Activated T-cell treated with anti-CD3 and anti-CD28 coated beads, Interleukin-2, amount 50 U/mL, for 24 hours (primary cell): ENCODE measurements around the gene CCL17.

Experiments used
- DNase-seq: peaks from one replicate; pipeline ENCODE4 v3.0.0-alpha.2; 2020
- H3K27ac Mint-ChIP-seq: 2 replicates; pipeline ENCODE4 v1.8.0; 2020; ENCODE audit warnings: mild to moderate bottlenecking, mixed read lengths
- H3K27me3 Mint-ChIP-seq: 2 replicates; pipeline ENCODE4 v1.8.0; 2020; ENCODE audit warnings: mixed read lengths
- H3K36me3 Mint-ChIP-seq: 2 replicates; pipeline ENCODE4 v1.8.0; 2020; ENCODE audit warnings: low read depth, mixed read lengths
- H3K4me1 Mint-ChIP-seq: 2 replicates; pipeline ENCODE4 v1.8.0; 2020; ENCODE audit warnings: low read depth, mixed read lengths
- H3K4me3 Mint-ChIP-seq: 2 replicates; pipeline ENCODE4 v1.8.0; 2020; ENCODE audit warnings: mild to moderate bottlenecking, moderate library complexity, mixed read lengths
- H3K9me3 Mint-ChIP-seq: 2 replicates; pipeline ENCODE4 v1.8.0; 2020; ENCODE audit warnings: mixed read lengths

The CCL17 gene

DNA sequence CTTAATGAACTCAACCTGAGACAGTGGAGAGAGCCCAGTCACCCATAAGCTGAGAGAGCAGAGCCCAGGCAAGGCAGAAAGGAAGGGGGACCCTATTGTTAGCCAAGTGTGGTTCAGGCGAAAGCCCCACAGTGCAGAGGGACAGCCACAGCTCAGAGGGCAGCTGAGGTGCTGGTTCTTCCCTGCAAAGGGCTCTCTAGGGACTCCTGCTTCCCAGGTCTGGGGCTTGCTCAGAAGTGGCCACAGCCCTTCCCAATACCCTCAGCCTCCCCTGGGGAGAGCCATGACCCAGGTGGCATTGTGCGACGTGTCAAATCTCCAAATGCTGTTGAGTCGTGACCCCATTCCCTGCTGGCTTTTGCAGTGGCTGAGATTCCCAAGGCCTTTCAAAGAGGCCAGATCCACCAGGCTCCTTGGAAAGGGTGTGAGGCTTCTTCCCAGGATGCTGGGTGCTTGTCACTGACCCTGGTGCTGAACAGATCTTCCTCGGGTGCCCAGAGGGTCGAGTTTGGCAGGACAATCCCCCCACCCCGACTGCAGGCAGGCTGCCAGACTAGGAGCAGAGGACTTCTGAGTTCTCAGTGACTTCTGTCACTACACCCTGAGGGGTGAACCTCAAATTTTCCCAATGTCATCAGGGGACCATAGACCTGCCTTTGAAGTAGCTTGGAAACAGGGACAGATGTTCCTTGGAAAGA is 2.5 kb upstream of the CCL17 start:
- no peaks in the 10 kb centered on the region for H3K9me3 Mint-ChIP-seq
- H3K4me1 Mint-ChIP-seq: peaks cover 5% of the 10 kb centered on the region
- no peak overlapping the region for H3K4me3 Mint-ChIP-seq
- no peak for DNase-seq
- no peak overlapping the region for H3K27ac Mint-ChIP-seq
- H3K27me3 Mint-ChIP-seq: no peaks in the 10 kb centered on the region
- H3K36me3 Mint-ChIP-seq: no peaks in the 10 kb centered on the region

DNA sequence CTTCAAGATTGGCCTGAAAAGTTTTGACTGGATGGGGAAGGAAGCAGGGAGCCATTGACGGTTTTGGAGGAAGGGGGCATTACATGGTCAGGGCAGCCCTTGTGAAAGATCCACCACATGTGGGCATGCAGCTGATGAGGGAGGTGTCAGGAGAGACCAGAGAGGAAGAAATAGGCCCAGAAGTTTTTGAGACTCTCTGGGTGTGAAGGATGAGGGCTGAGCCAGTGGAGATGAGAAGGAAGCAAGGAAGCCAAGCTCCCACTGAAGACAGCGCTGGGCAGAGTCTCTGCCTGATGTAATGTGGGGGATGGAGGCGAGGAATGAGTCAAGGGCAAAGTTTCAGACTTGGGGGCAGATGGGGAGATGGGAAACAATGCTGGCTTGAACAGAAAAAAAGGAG is 530 bp downstream of the CCL17 start:
- no peak for DNase-seq
- Mint-ChIP-seq H3K27me3 (peaks cover 3% of the 10 kb centered on the region), H3K9me3 (no peaks in the 10 kb centered on the region), H3K4me1 (peaks cover 5% of the 10 kb centered on the region), H3K4me3 (no peak overlapping the region), H3K36me3 (no peaks in the 10 kb centered on the region), H3K27ac (no peak overlapping the region)

DNA sequence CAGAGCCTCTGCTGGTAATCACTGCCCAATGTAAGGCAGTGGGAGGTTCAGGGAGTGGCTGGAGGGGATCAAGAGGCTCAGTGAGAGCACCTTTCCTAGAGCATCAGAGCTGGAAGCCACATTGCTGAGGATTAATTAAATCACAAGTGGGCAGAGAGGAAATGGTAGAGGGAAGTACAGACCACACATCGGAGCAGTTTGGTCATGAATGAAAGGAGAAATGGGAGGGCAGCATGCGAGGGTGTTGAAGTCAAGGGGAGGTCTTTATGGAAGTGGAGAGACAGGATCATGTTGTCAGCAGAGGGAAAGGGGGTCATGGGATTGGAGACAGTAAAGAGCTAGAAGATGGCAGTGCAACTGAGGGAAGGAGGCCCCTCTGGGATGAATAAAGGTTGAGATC is 2.3 kb downstream of the CCL17 start:
- H3K27me3 Mint-ChIP-seq: peaks cover 3% of the 10 kb centered on the region

DNA sequence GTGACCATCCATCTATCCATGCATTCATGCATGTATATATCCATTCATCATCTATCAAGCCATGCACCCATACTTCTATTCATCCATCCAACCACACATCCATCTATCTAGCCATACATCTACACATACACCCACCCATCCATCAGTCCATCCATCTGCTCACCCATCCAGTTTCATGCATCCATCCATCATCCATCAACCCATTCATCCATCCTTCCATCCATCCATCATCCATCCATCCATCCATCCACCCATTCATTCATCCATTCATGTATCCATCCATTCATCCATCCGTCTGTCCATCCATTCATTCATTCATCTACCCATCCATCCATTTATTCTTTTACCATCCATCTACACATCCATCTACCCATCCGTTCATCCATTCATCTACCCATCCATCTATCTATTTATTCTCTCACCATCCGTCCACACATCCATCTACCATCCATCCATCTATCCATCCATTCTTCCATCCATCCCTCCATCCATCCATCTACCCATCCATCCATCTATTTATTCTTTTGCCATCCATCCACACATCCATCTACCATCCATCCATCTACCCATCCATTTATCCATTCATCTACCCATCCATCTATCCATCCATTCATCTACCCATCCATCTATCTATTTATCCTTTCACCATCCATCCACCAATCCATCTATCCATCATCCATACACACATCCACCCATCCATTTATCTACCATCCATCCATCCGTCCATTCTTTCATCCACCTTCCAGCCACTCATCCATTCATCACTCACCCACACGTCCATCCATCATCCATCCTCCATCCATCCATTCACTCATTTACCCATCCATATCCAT is 3.2 kb downstream of the CCL17 start:
- Mint-ChIP-seq H3K4me3 (no peak overlapping the region), H3K27ac (no peak overlapping the region), H3K27me3 (peaks cover 3% of the 10 kb centered on the region), H3K9me3 (no peaks in the 10 kb centered on the region), H3K36me3 (no peaks in the 10 kb centered on the region), H3K4me1 (peaks cover 5% of the 10 kb centered on the region)
- DNase-seq: no peak

More for the DNA sequence above, 2.3 kb downstream of the CCL17 start:
- Mint-ChIP-seq H3K9me3 (no peaks in the 10 kb centered on the region), H3K27ac (no peak overlapping the region), H3K36me3 (no peaks in the 10 kb centered on the region), H3K4me3 (no peak overlapping the region), H3K4me1 (peaks cover 5% of the 10 kb centered on the region)
- no peak for DNase-seq

DNA sequence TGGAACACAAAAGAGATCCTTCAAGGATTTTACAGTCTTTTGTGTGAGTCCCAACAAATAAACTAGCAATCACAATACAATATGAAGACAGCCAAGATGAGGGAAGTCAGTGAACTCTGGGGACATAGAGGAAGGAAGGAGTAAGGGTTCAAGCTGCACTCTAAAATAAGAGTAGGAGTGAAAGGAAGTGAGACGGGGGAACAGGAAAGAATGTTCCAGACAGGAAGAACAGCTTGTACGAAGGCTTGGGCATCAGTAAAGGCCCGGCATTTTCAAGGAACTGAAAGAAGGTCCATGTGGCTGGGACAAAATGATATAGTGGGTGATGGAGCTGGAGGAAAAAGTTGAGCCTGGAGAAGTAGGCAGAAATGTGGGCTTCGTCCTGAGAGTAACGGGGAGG is 4.5 kb downstream of the CCL17 start:
- no peak overlapping the region for H3K4me3 Mint-ChIP-seq
- H3K9me3 Mint-ChIP-seq: no peaks in the 10 kb centered on the region
- no peak overlapping the region for H3K27ac Mint-ChIP-seq
- peaks cover 3% of the 10 kb centered on the region for H3K27me3 Mint-ChIP-seq
- no peaks in the 10 kb centered on the region for H3K36me3 Mint-ChIP-seq
- no peak for DNase-seq
- H3K4me1 Mint-ChIP-seq: peaks cover 5% of the 10 kb centered on the region

DNA sequence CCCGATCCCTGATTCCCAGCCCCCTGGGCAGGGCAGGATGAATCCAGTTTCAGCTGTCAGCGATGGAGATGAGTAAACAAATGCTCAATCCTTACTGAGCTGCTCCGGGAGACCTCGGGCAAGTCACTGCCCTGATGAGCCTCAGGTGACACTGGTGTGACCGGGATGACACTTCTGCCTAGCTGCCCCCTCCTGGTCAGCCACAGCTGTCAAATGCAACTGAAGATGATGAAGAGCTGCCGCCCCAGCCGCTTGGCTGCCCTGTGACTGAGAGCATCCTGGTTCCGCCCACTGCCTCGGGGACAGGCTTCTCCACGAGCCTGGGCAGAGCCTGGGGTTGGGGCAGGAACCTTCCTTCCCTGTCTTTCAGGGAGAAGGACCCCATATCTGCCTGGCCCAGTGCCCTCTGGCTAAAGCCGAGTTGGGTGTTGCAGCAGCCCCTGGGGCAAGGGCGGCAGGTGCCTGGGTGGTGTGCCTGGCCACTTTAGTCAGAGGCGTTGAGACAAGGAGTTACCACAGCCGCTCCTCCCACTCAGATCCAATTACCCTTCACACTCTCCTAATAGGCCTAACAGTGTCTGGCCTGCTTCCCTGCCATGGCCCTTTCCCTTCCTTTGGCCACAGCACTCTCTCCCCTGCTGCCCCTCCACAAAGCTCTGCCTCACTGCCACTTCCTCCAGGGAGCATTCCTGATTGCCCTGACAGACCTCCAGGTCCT is 5.5 kb downstream of the CCL17 start:
- Mint-ChIP-seq H3K27ac (no peak overlapping the region), H3K9me3 (no peaks in the 10 kb centered on the region), H3K36me3 (no peaks in the 10 kb centered on the region), H3K4me3 (no peak overlapping the region), H3K27me3 (peaks cover 3% of the 10 kb centered on the region), H3K4me1 (peaks cover 4% of the 10 kb centered on the region)
- DNase-seq: no peak

DNA sequence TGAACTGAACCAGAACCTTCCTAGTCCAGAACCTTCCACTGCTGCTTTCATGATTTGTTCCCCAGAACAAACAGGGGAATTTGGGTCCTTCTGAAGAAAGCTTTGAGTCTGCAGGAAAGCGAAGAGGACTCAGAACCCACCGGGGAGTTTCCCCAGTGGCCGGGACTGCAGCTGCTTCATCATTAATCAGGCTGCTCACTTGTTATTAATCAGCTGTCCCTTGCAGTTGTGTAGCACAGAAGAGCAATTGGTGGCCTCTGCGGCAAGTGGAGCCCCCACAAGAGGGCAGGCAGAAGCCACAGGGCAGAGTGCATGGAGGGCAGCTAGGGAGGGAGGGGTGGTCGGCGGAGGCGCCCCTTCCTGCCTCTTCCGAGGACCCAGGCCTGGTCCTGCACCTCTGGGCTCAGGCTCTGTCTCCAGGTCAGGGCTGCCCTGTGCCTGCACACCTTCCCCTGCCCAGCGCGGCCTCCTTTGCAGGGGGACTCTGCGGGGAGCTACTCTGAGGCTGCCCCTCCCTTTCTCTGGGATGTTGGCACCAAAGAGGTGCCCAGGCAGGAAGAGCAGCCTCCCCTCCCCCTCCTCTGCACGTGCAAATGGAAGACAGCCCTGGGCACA is 6.9 kb downstream of the CCL17 start:
- no peaks in the 10 kb centered on the region for H3K9me3 Mint-ChIP-seq
- H3K36me3 Mint-ChIP-seq: no peaks in the 10 kb centered on the region
- H3K4me1 Mint-ChIP-seq: no peaks in the 10 kb centered on the region
- H3K4me3 Mint-ChIP-seq: no peak overlapping the region
- H3K27me3 Mint-ChIP-seq: peaks cover 3% of the 10 kb centered on the region
- no peak for DNase-seq
- H3K27ac Mint-ChIP-seq: no peak overlapping the region

DNA sequence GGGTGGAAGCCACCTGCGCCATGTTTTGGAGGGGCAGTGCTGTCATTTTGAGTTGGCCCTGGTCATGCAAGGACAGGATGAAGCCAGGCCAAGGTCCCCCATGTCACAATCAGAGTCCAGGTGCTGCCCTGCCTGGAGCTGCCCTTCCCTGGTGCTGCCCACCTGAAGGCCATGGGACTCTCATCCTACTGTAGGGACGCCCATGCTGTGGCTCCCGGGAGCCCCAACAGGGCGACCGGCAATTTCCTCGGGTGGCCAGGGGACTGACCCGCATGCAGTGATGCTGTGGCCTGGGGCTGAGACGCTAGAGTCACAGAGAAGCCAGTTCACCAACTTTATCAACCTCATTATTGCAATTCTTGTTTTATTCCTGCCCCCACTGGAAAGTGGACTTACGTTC is 8.0 kb downstream of the CCL17 start:
- no peaks in the 10 kb centered on the region for H3K36me3 Mint-ChIP-seq
- no peak overlapping the region for H3K27ac Mint-ChIP-seq
- no peak for DNase-seq
- H3K9me3 Mint-ChIP-seq: no peaks in the 10 kb centered on the region
- H3K4me3 Mint-ChIP-seq: no peak overlapping the region
- peaks cover 3% of the 10 kb centered on the region for H3K27me3 Mint-ChIP-seq
- H3K4me1 Mint-ChIP-seq: peaks cover 8% of the 10 kb centered on the region

DNA sequence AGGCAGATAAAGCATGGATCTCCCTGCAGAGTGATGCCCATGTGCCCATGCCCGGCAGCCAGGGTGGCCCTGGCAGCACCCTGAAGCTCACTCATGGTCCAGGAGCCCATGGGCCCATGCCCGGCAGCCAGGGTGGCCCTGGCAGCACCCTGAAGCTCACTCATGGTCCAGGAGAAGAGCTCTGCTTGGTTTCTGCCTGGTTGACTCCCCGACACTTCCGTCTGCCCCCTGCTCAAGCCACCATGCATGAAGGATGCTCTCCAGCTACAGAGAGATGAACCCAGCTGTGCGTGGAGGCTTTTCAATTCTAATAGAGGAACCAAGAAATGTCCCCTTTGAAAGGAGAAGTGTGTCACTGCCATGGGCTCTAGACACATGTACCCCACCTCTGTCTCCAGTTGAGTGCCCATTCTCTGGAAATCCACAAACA is 8.7 kb downstream of the CCL17 start:
- Mint-ChIP-seq H3K9me3 (no peaks in the 10 kb centered on the region), H3K4me3 (no peak overlapping the region), H3K36me3 (no peaks in the 10 kb centered on the region), H3K27me3 (peaks cover 3% of the 10 kb centered on the region), H3K4me1 (peaks cover 12% of the 10 kb centered on the region), H3K27ac (no peak overlapping the region)
- DNase-seq: no peak

DNA sequence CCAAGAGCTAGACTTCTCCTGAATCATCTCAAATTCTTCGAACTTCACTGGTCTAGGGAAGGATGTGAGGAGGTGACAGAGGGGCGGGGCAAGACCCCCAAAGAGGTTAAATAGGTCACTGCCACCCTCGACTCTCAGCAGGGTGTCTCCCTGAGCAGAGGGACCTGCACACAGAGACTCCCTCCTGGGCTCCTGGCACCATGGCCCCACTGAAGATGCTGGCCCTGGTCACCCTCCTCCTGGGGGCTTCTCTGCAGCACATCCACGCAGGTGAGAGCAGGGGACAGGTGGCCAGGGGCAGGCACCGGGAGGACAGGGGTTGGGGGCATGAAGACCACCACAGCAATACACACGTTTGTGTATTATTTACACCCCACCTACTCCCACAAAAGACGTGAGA is 9.2 kb downstream of the CCL17 start:
- no peak overlapping the region for H3K27ac Mint-ChIP-seq
- DNase-seq: no peak
- H3K4me3 Mint-ChIP-seq: no peak overlapping the region
- H3K27me3 Mint-ChIP-seq: peaks cover 3% of the 10 kb centered on the region
- no peaks in the 10 kb centered on the region for H3K9me3 Mint-ChIP-seq
- H3K36me3 Mint-ChIP-seq: no peaks in the 10 kb centered on the region
- H3K4me1 Mint-ChIP-seq: peaks cover 15% of the 10 kb centered on the region

DNA sequence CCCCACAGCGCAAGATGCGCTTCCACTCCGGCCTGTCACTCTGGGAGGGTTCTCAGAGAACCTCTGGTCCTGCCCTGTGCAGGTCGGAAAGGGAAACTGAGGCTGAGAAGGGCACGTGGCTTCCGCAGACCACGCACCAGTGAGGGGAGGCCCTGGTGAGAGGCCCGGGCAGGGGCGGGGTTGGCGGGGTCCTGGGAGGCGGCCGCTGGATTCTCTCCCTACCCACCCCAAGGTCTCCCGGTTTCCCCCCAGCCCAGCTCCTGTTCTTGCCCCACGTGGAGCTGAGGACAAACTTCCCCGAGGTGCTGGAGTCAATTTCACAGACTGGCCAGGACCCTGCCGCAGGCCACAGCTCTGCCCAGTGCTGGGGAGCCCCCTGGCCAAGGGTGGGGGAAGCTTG is 11.5 kb downstream of the CCL17 start:
- no peaks in the 10 kb centered on the region for H3K27me3 Mint-ChIP-seq
- DNase-seq: no peak
- peaks cover 21% of the 10 kb centered on the region for H3K4me1 Mint-ChIP-seq
- no peak overlapping the region for H3K27ac Mint-ChIP-seq
- no peaks in the 10 kb centered on the region for H3K9me3 Mint-ChIP-seq
- H3K36me3 Mint-ChIP-seq: no peaks in the 10 kb centered on the region
- no peak overlapping the region for H3K4me3 Mint-ChIP-seq

DNA sequence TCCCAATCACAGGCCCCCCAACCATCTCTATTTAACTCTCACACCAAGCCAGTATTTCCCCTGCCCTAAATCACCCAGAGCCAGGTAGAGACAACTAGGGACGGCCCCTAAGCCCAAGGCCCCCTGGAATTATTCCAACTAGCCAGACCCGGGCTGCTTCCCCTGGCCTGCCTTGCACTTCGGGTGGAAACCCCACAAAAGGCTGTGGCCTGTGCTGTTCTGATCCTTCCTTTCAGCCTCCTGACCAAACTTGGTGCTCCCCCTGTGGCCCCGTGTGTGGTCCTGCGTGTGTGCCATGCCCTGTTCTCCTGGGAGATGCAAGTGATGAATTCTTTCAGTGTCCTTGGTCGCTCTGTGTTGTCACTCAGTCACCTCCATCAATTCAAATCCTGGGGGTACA is 14.9 kb downstream of the CCL17 start:
- no peaks in the 10 kb centered on the region for H3K27me3 Mint-ChIP-seq
- no peak overlapping the region for H3K4me3 Mint-ChIP-seq
- DNase-seq: no peak
- H3K36me3 Mint-ChIP-seq: peaks cover 2% of the 10 kb centered on the region
- H3K27ac Mint-ChIP-seq: no peak overlapping the region
- no peaks in the 10 kb centered on the region for H3K9me3 Mint-ChIP-seq
- peaks cover 21% of the 10 kb centered on the region for H3K4me1 Mint-ChIP-seq

DNA sequence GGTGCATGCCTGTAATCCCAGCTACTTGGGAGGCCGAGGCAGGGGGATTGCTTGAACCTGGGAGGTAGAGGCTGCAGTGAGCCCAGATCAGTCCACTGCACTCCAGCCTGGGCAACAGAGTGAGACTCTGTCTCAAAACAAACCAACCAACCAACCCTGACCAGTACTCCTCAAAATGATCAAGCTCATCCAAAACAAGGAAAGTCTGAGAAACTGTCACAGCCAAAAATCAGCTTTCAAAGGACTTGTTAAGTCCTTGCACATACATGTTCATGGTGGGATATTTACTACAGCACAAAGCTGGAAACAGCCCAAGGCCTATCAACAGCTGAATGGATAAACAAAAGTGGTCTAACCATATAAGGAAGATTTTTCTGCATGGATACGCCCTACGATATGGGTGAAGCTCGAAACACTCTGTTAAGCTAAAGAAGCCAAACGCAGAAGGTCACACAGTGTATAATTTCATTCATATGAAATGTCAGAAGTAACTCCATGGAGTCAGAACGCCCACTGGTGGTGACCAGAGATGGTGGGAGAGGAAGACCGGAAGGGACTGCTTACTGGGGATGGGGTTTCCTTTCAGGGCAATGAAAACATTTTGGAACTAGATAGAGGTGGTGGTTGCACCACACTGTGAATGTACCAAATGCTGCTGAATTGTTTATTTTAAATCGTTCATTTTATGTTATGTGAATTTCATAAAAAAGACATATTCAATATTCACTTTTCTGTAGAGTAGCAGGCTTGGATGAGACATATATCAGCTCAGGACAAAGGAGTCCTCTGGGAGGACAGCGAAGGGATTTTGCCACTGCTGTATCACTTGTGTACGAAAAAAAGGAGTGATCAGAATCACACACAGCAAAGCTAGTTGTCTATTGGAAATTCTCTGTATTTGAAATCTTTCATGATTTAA is 17.7 kb downstream of the CCL17 start:
- no peaks in the 10 kb centered on the region for H3K9me3 Mint-ChIP-seq
- no peak overlapping the region for H3K27ac Mint-ChIP-seq
- DNase-seq: no peak
- peaks cover 15% of the 10 kb centered on the region for H3K36me3 Mint-ChIP-seq
- H3K4me1 Mint-ChIP-seq: peaks cover 14% of the 10 kb centered on the region
- no peak overlapping the region for H3K4me3 Mint-ChIP-seq
- H3K27me3 Mint-ChIP-seq: no peaks in the 10 kb centered on the region

DNA sequence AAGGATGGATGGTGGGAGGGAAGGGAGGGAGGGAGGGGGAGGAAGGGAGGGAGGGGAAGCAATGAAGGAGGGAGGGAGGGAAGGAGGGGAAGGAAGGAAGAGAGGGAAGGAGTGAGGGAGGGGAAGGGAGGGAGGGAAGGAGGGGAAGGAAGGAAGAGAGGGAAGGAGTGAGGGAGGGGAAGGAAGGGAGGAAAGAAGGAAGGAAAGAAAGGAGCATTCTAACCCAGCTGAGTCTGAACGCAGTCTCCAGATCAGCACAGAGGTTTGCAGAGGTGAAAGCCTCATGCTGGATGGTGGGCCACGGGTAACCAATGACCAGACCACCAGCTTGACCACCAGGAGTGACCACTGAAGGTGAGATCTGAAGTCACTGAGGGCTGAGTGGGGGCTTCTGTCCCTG is 18.6 kb downstream of the CCL17 start:
- no peak for DNase-seq
- Mint-ChIP-seq H3K4me3 (no peak overlapping the region), H3K36me3 (peaks cover 24% of the 10 kb centered on the region), H3K4me1 (peaks cover 9% of the 10 kb centered on the region), H3K27me3 (no peaks in the 10 kb centered on the region), H3K27ac (no peak overlapping the region), H3K9me3 (no peaks in the 10 kb centered on the region)
